Heart left ventricle (tissue), 13 donors: ENCODE data around the gene ABCA13.

Source experiments
- CTCF ChIP-seq, 12 donors: fragments of 200-600 bp; sonication (generic) in 4 of 12; IDR thresholded peaks; one replicate each; pipeline versions ENCODE4 v1.5.0 to v1.8.0; 2018 to 2022; ENCODE audit warnings: antibody characterized with exemption in 12 of 12, mild to moderate bottlenecking in 5 of 12
- POLR2A ChIP-seq, 2 donors: fragments of 450-650 bp; IDR thresholded peaks; one replicate each; pipeline ENCODE4 v1.6.1; 2017; ENCODE audit warnings: antibody characterized with exemption in 2 of 2, mild to moderate bottlenecking in 2 of 2, moderate library complexity in 2 of 2
- donor health status: ischemic (EF 13 %, LVEDD 7.1; RV severe dilation, severe dysfunction).
- donor health status: DM: no; HTN: yes; CAD: no.
- donor health status: DM: no; HTN: no; CAD: no.
- donor health status: ischemic (EF 25% LVEDD 6.9; RV normal size, moderate dysfunction).
- donor health status: ischemic (EF 25% LVEDD 5.7; RV mildly dilated, moderate dysfunction).
- donor health status: ischemic (EF 35%, LVEDD 5.7; RV mildly dilated, moderate dysfunction).
- donor health status: nonischemic (EF 11% LVEDD 7.7; RV severe dilation, severe dysfunction).
- donor health status: DM: yes; HTN: yes; CAD: no.
- donor health status: PGD.
- donor health status: ischemic (EF 29% LVEDD 5.4; RV normal size, mild dysfunction).
- donor health status: nonischemic (EF 23%, LVEDD 6.1; RV moderate dilation, normal function).

GRCh38 chr7:48300301-48300700, 129.0 kb downstream of the ABCA13 start:
- TF ChIP-seq CTCF (IDR thresholded peaks at IDR 0.05) (no peak), POLR2A (IDR thresholded peaks at IDR 0.05) (no peak)
